GM20431 (cell line): ENCODE data around the gene PMS1.

Experiments used
- in situ Hi-C: fragments of 300-500 bp; cut with MseI, MboI; formaldehyde crosslinking; loops from one replicate; pipeline ENCODE4 v1.15.0; 2020; ENCODE audit warnings: low sequenced_read_pairs; ENCODE audit not compliant: unreplicated experiment

The PMS1 gene

GRCh38 chr2:189916651-189917050 lies 132.4 kb downstream of the PMS1 start:
- in situ Hi-C loops: no loop called here
